GM19372 (cell line): ENCODE measurements around the gene NOTCH3.

Experiments used
- ATAC-seq: cut with Tn5 transposase; IDR thresholded peaks from one replicate; pipeline ENCODE4 v1.9.1; 2021; ENCODE audit warnings: mild to moderate bottlenecking, low read depth, moderate library complexity; ENCODE audit not compliant: unreplicated experiment

Gene NOTCH3

GRCh38 chr19:15126131-15126910, 74.5 kb downstream of the NOTCH3 start:
- no peak for ATAC-seq

- ATAC-seq, result peak; percentile 86
Observed at GRCh38 chr19:15125232-15126067, 75.3 kb downstream of the NOTCH3 start.

- no peak for ATAC-seq
Observed at GRCh38 chr19:15124572-15125231, 76.1 kb downstream of the NOTCH3 start.

- ATAC-seq, result no peak
Observed at GRCh38 chr19:15123900-15124299, 76.9 kb downstream of the NOTCH3 start.

GRCh38 chr19:15123031-15123890, 77.5 kb downstream of the NOTCH3 start:
- ATAC-seq, result no peak

GRCh38 chr19:15122331-15123030, 78.3 kb downstream of the NOTCH3 start:
- ATAC-seq, result no peak

- no peak for ATAC-seq
Observed at GRCh38 chr19:15120135-15121026, 80.4 kb downstream of the NOTCH3 start.

GRCh38 chr19:15118789-15119494, 81.9 kb downstream of the NOTCH3 start:
- no peak for ATAC-seq

- ATAC-seq, result no peak
Observed at GRCh38 chr19:15118248-15118647, 82.5 kb downstream of the NOTCH3 start.

GRCh38 chr19:15116856-15117255, 83.9 kb downstream of the NOTCH3 start:
- no peak for ATAC-seq

GRCh38 chr19:15115762-15116615, 84.8 kb downstream of the NOTCH3 start:
- ATAC-seq, result no peak

GRCh38 chr19:15115080-15115479, 85.7 kb downstream of the NOTCH3 start:
- ATAC-seq, result no peak

- no peak for ATAC-seq
Observed at GRCh38 chr19:15114153-15114540, 86.6 kb downstream of the NOTCH3 start.

GRCh38 chr19:15113245-15114152, 87.3 kb downstream of the NOTCH3 start:
- no peak for ATAC-seq

- no peak for ATAC-seq
Observed at GRCh38 chr19:15112385-15112784, 88.4 kb downstream of the NOTCH3 start.

GRCh38 chr19:15111758-15112157, 89.0 kb downstream of the NOTCH3 start:
- no peak for ATAC-seq
